GM19240 (cell line): ENCODE measurements around the gene IRGQ.
"Not testable (repeated sequence)": the region's sequence is repeated elsewhere in the genome, so short reads cannot be mapped to it uniquely, and the experiment has no call there.

ENCODE experiments used
- DNase-seq: peaks from one replicate; pipeline ENCODE4 v3.0.0; 2011; ENCODE audit warnings: low spot score; ENCODE audit not compliant: insufficient read length

The IRGQ gene

DNA sequence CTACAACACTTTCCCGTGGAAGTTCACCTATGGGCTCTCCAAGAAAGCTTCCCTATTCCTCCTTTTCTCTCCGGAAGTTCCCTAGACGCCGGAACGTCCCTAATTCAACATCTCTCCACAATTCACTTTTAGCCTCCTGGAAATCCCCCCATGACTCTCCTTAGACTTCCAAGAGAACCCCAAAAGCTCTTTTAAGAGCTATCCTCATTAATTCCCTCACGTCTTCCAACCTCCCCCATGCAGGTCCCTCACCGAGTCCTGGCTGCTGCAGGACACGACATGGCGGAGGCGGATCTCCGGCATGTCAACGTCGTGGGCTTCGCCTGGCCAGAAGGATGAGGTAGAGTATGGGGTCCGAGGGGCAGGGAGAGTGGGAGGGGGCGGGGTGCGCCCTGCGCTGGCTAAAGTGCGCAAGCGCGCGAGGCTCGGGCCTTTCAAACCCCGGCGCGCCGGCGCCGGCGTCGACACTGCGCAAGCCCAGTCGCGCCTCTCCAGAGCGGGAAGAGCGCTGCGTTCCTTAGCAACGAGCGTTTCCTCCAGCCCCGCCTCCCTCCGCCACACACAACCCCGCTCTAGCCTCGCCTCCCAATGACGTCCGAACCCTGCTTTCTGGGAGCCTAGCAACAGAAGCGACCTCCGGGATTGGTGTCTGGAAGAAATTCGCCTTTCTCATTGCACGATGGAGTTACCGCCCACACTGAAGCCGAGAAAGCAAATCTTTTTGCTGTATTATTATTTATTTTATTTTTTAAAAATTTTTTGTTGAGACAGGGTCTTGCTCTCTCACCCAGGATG lies 20.6 kb downstream of the IRGQ start, which contains the start of the genes PINLYP and XRCC1:
Gene PINLYP, plus strand, starts transcription at position 646 of the 795 bp plus-strand sequence. CDS start 1,391 bp downstream, outside the sequence.
Gene XRCC1, minus strand, starts transcription at position 372 of the 795 bp plus-strand sequence. Its CDS starts 69 bp downstream, at position 303.
- peak; percentile 93 for DNase-seq

DNA sequence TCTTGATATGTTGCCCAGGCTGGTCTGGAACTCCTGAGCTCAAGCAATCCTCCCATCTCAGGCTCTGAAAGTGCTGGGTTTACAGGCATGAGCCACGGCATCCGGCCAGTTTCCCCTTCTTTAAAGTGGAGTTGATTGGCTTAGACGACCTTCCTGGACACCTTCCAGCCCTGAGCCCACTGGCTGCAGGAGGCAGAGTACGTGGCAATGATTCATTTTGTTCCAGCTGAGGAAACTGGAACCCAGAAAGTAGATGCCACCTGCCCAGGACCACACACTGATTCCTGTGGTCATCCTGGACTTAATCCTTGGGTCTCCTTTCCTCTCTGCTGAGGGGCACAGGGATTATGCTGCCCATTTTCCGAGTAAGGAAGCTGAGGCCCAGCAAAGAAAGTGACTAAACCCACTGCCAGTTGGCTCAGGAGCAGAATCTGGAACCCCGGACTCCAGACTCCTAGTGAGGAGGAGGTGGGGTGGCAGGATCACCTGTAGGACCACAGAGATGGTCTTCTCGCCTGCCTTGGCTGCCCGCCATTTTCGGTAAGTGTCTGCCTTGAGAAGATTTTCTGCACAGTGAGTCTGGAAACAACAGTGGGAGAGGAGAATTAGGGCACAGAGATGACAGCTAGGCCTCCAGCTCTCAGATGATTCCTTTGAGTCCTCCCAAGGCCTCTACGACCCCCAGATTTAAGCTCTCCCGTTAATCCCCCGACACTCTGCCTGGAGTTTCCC lies 21.3 kb downstream of the IRGQ start:
- no peak for DNase-seq

DNA sequence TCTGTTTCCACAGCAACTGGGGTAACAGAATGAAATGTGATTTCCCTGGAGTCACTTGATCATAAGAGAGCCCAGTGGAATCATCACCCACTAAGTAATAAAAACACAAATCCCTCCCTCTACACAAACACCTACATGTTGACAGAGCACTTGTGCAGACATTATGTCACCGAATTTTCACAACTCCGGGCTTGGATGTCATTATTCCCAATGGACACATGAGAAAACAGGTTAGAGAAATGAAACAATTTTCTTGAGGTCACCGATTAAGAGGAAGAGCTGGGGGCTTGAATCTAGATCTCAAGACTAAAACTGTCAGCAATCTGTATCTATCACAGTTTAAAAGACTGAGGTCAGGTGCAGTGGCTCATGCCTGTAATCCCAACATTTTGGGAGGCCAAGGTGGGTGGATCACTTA lies 23.8 kb downstream of the IRGQ start:
- DNase-seq: no peak

DNA sequence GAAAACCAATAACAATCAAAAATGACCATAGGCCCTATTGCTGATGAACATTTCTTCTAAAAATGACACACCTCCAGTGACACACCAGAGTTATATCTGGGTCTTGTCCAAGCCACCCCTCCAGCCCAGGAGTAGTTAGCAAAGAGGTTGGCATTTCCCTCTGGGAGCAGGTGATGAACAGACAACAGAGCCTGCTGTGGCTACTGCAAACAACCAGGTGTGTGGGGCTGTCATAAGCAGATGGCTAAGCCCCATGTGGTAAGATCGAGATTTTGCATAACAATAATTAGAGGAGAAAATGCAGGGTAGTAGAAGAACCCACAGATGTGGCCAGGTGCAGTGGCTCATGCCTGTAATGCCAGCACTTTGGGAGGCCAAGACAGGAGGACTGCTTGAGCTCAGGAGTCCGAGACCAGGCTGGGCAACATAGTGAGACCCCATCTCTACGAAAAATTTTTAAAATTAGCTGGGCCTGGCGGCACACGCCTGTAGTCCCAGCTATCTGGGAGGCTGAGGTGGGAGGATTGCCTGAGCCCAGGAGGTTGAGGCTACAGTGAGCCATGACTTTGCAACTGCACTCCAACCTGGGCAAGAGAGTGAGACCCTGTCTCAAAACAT lies 25.7 kb downstream of the IRGQ start:
- no peak for DNase-seq

DNA sequence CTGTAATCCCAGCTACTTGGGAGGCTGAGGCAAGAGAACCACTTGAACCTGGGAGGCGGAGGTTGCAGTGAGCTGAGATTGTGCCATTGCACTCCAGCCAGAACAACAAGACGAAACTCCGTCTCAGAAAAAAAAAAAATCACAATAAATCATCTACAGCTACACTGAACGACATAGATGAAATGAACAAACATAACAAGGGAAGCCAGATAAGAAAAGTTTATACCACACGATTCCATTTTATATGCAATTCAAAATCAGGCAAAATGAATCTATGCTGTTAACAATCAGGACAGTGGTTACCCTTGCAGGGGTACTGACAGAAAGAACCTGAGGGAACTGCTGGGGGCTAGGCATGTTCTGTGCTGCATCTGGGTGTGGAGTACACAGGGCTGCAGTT lies 26.3 kb downstream of the IRGQ start:
- no peak for DNase-seq

DNA sequence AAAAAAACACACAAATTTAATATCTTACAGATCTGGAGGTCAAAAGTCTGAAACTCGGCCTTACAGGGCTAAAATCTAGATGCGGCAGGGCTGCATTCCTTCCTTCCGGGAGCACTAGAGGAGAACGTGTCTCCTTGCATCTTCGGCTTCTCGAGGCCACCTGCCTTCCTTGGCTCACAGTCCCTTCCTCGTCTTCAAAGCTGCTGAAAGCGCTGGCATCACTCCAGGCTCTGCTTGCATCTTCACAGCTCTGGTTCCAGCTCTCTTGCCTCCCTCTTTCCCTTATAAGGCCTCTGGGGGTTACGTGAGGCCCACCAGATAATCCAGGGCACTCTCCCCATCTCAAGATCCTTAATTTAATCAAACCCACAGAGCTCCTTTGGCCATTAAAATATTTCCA lies 31.1 kb downstream of the IRGQ start:
- DNase-seq: no peak

DNA sequence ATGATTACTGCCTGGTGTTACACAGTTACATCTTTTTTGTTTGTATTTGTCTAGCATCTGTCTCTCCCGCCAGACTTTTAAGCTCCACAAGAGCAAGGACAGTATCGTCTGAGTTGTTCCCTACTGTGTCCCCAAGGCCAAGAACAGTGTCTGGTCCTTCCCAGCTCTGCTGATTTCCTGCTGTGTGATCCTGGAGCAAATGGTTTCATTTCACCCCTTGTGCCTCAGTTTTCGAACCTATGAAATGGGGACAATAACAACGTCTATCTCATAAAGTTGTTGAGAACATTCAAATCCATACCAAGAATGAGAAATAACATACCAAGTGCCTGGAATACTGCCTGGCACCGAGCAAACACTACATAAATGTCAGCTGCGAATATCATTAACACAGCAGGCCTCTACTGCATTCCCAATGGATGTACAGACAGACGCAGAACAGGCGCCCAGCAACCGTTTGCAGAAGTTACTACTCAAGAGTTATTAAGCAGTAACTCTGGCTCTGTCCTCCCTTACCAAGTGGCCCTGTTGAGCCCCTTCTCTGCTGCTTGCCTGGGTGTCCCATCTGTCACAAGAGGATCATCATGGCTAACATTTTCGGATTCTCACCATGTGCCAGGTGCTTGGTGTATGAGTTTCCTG lies 32.0 kb downstream of the IRGQ start:
- no peak for DNase-seq

DNA sequence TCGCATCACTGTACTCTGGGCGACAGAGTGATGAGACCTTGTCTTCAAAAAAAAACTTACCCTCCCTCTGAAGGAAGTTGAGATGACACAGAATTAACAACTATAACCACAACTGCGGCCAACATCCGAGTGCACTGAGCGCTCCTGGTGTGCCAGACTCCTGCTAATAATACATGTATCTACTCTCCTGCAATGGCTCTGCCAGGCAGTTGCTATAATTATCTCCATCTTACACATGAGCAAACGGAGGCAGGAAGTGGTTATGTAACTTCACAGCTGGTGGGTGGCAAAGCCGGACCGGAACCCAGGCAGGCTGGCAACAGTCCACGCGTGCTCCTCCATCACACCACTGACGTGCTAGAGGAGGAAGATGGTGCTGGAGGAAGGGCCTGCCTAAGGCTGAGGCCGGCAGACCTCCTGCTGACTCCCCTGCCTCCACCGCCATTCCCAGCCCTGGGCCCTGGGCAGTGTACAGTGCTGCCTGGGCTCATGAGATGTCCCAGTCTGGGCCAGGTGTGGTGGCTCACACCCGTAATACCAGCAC lies 33.2 kb downstream of the IRGQ start:
- DNase-seq: no peak

DNA sequence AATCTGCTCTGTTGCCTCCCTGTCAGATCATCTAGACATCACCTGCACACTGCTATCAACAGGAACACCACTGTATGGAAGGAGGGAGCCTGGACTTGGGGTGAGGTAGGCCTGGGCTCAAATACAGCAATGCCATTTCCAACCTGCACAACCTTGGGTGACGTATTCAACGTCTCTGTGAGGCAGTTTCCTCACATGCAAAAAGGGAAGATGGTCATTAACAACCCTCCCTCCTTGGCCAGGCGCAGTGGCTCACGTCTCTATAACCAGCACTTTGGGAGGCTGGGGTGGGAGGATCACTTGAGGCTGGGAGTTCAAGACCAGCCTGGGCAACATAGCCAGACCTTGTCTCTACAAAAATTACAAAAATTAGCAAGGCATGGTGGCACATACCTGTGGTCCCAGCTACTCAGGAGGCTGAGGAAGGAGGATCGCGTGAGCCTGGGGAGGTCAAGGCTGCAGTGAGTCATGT lies 33.7 kb downstream of the IRGQ start:
- no peak for DNase-seq

DNA sequence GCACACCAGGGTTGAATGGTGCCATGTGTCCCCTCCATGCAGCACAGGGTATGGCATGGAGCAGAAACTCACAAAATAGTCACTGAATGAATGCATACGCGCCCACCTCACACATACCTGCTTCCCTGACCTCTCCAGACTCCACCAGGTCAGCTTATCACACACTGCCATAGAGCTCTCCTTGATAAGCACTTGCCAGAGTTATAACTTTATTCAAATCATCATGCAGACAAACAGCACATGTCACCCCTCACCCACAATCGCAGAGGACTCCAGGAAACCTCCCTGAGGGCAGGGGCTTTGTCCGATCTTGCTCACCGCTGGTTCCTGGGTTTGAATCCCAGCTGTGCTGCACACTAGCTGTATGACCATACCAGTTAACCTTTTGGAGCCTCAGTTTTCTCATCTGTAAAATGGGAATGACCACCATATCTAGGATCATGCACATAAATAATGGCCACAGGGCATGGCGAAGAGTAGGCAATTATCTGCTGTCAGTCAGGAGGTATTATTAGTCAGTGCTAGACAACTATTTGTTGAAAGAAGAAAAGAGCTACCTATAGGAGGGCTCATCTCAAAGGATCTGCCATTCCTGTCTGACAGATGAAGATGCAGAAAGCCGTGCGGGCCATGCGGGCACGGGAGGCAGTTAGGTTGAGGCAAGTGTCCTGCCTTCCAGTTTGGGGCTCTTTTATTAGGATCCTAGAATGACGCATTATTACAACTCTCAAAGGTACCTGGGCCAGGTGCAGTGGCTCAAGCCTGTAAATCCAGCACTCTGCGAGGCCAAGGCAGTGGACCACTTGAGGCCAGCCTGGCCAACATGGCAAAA lies 34.6 kb downstream of the IRGQ start:
- DNase-seq: no peak

DNA sequence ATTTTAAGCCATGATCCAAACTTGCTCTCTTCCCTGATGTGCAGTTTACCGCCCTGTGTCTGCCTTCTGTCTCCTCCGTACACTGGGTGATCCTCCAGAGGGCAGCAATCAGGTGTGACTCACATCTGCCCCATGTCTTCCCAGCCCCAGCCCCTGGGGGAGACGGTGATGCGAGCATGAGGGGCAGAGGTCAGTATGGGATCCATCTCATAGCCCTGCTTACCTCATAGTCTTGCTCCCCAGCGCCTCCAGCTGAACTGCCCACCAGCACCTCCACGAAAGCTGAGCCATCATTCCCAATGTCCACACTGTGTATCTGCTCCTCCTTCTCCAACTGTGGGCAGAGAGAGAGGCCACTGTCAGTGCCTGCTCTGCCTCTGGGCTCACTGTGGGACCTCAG lies 35.2 kb downstream of the IRGQ start:
- DNase-seq: no peak

DNA sequence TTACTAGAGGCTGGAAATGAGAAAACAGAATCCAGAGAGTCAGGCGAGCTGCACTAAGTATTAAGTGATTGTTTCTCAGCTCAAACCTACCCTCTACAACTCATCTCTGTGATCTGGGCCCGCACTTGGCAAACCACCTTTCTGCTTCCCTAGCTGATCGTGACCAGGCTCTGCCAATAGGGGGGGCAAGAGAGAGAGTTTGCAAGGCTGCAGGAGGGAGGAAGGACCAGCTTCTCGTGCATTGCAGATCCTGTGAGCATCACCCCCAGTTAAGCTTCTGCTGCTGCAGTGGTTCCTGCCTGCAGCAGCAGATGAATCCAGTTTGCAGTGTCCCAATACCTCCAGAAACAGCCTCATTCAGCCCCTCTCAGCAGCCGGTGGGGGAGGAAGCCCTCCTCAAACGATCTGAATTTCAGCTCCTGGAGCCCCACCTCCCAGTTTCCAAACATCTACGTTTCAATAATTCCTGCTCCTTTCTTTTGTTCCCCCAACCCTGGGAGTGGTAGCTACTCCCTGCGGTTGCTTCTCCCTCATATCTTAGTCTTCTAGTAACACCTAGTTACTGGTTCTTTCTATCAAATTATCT lies 40.7 kb downstream of the IRGQ start:
- DNase-seq: peak; percentile 69

DNA sequence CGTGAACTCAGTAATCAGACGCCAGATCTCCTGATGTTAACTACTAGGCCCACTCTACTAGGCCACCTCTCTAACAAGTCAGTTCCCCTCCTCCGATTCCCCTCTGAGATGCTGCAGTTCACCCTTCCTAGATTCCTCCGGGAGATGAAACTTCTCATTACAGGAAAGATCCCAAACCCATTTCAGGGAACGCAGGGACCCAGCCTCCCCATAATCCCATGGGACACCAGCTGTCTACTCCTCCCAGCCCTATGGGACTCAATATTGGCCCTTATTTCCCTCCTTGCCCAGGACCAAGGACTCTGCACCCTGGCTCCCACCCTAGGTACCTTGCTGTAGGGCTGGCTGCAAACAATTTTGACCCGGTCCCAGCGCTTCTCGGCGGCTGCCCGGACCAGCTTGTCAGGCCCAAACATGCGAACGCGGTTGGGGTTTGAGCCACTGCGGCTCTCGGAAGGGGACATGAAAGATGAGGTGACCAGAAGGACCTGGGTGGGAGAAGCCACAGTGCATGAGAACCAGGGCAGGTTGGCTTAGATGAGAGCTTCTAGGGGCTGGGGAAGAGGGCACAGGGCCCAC lies 41.5 kb downstream of the IRGQ start:
- DNase-seq: no peak

DNA sequence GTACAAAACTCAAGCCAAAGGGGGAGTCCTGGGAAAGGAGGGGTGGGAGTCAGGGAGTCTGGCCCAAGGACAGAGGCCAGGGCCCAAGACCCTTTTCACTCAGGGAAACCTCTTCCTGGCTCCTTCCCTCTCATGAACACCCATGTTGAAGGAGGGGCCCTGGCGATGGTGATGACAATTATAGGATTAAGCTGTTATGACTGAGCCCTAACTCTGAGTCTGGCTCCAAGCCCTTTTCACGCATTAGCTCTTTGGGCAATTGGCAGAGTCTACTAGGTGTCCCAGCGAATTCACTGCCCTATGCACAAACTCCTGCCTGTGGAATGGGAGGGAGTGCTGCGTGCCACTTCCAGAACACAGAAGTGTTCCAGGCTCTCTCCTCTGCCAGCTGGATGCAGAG lies 42.3 kb downstream of the IRGQ start:
- no peak for DNase-seq

DNA sequence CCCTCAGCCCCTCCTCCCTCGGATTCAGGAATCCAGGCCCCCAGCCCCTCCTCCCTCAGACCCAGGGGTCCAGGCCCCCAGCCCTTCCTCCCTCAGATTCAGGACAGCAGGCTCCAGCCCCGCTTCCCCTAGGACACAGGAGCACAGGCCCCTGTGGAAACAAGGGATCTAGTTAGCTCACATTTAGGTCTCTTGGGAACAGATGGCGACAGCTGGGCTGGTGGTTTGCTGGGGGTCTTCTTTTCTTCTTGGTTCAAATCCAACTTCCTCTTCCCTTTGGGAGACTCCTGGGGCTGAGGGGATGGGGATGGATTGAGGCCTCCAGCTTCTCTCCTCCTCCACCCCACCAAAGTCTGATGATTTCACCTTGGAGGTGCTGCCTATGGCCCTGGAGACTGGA lies 43.3 kb downstream of the IRGQ start:
- no peak for DNase-seq

DNA sequence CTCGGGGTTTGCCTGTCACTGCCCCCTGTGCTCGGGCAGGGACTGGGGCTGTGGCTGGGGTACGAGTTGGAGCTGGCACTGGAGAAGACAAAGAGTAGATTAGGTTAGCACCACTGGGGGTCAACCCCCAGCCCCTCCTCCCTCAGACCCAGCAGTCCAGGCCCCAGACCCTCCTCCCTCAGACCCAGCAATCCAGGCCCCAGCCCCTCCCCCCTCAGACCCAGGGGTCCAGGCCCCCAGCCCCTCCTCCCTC lies 43.8 kb downstream of the IRGQ start:
- no peak for DNase-seq

DNA sequence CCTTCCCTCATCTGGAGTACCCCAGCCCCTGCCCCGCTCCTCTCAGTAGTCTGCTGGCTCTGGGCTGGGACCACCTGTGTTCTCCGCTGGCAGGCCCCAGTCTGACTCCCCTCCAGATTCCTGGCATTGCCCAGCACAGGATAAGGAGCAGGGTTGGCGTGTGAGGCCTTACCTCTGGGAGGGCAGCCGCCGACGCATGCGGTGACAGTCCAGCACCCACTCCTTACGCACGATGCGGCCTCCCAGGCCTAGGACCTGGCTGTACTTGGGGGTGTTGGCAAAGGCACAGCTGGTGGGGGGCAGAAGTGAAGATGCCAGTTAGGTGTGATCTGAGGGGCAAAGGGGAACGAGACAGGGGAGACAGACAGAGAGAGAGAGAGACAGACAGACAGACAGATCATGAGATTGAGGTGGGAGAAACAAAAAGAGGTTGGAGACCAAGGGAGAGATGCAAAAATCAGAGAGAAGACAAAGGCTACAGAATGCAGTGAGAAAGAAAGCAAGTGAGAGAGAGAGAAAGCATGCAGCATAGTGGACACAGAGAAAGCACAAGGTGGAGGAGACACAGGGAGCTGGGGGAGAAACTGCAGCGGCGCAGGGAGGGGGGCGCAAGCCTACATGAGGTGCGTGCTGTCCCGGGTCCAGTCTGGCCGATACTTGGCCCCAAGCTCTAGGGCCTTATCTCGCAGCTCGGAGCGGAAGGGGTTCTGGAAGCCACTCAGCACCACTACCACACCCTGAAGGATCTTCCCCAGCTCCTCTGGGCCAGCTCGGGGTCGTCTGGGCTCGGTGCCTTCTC lies 44.3 kb downstream of the IRGQ start:
- DNase-seq: no peak

DNA sequence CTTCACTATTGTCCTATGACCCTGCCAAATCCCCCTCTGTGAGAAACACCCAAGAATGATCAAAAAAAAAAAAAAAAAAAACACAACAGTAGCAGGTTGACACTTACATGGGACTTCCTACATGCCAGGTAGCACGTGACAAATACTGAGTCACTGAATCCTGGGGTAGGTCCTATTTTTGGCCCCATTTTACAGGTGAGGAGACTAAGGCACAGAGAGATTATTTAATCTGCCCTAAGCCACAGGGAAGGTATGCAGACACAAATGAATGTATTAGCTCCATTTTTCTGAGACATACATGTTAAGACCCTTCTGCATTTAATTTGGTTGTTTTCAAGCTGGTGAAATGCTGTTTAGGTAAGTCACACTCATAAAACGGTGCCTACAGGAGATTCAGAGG lies 47.2 kb downstream of the IRGQ start:
- DNase-seq: no peak

DNA sequence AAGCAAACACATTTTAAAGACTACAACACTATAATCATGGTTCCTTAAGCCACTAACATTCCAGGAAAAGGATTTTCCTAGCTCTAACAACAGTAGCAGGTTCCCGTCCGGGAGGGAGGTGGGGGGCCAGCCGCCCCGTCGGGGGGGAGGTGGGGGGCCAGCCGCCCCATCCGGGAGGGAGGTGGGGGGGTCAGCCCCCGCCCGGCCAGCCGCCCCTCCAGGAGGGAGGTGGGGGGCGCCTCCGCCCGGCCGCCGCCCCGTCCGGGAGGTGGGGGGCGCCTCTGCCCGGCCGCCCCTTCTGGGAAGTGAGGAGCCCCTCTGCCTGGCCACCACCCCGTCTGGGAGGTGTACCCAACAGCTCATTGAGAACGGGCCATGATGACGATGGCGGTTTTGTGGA lies 48.0 kb downstream of the IRGQ start:
- not testable (repeated sequence) for DNase-seq
